Measurements from ENCODE around the gene BMP8A.

BMP8A gene

DNA sequence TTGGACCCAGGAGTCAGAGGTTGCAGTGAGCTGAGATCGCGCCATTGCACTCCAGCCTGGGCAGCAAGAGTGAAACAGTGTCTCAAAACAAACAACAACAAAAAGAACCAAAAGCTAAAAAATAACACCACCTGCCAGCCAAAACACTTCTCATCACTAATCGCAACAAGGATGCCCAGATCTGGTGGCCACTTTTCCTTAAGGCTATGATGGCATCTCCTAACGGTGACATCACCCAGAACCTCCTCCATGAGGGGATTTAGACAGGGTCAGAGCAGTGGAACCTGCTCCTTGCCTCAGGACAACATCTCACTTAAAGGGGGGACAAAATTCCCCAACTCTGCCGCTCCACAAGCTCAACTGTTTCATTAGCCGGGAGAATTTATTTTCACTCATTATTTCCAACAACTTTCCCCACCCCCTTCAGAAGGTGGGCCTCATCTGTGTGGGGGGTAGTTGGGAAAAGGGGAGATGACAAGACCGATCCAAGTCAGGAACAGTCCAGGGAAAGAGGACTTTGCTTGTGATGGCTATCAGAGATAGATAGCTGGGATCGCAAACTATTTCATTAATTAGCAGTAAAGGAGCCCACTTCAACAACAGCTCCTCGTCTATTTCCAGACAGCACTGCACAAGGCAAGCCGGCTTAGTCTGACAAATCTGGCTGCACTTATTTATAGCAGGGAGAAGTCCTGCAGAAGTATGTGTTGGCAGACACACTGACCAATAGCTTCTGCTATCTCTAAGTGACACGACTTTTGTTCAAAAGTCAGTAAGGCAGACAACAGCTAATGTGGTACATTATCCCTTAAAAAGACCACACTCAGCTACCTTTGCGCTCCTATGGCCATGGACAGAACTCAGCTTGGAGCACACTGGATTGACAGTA is 82.5 kb downstream of the BMP8A start:
- DNase-seq = no peak

DNA sequence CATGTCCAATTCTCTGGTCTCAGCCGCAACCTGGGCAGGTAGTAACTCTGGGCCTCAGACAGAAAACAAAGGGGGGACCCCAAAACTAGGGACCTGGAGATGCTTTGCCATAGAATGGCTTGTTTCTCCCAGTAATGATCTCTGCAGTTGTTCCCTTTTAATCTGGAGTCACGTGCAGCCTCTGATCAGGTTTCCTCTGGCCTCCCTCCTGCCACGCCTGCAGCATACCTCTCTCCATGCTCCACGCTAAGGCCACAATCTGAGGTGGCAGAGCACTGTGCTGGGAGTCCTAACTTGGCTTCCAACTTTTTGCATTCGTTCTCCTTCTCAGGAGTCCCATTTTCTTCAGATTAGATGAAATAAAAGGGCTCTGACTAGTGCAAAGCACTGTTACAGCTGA is 83.2 kb downstream of the BMP8A start:
- no peak for DNase-seq

All from activated CD8-positive, alpha-beta memory T cell treated with anti-CD3 and anti-CD28 coated beads, Interleukin-2, amount 50 U/mL, for 4 hours (primary cell).